Breast epithelium (tissue), 4 donors: Measurements from ENCODE around the gene ARR3. TPM values are rescaled to one million over a fixed set of nuclear protein-coding genes. Genes with fewer than 3 reads are reported as not detected.
"Not testable (repeated sequence)": the region's sequence is repeated elsewhere in the genome, so short reads cannot be mapped to it uniquely, and the experiment has no call there.

Experiments used
- DNase-seq, 2 donors: peaks; one replicate each; pipeline ENCODE4 v3.0.0-alpha.2; 2019; ENCODE audit warnings: low spot score in 2 of 2
- H3K27ac ChIP-seq, 2 donors: fragments of 200-600 bp; sonication (generic) in 1 of 2; one replicate each; pipeline ENCODE4 v1.5.1; 2016 to 2019; ENCODE audit warnings: mild to moderate bottlenecking in 1 of 2
- H3K27me3 ChIP-seq, 2 donors: fragments of 200-600 bp; sonication (generic) in 1 of 2; one replicate each; pipeline versions ENCODE4 v1.5.1 to v1.6.0; 2017 to 2019; ENCODE audit warnings: control low read depth in 1 of 2, mild to moderate bottlenecking in 1 of 2
- H3K36me3 ChIP-seq: fragments of 200-600 bp; one replicate; pipeline ENCODE4 v1.5.1; 2019
- H3K4me1 ChIP-seq, 2 donors: fragments of 200-600 bp; sonication (generic); one replicate each; pipeline ENCODE4 v1.5.1; 2016 to 2019; ENCODE audit warnings: control low read depth in 1 of 2
- H3K4me3 ChIP-seq, 3 donors: fragments of 200-600 bp; sonication (generic); 1 replicate in 2 of 3; 2 replicates in 1 of 3; pipeline ENCODE4 v1.5.1; 2016 to 2019; ENCODE audit warnings: mild to moderate bottlenecking in 3 of 3, moderate library complexity in 2 of 3
- H3K9me3 ChIP-seq, 2 donors: fragments of 200-600 bp; sonication (generic) in 1 of 2; one replicate each; pipeline ENCODE4 v1.5.1; 2016 to 2019; ENCODE audit warnings: control low read depth in 1 of 2
- POLR2A ChIP-seq: fragments of 450-650 bp; IDR thresholded peaks from one replicate; pipeline ENCODE4 v1.6.1; 2016; ENCODE audit warnings: antibody characterized with exemption, mild to moderate bottlenecking, moderate library complexity
- POLR2AphosphoS5 ChIP-seq, 3 donors: sonication (generic); formaldehyde crosslinking; IDR thresholded peaks; one replicate each; pipeline ENCODE4 v1.6.1; 2017; ENCODE audit warnings: antibody characterized with exemption in 3 of 3
- intact Hi-C: fragments of 100-400 bp; cut with DNase I; formaldehyde crosslinking; loops from one replicate; pipeline ENCODE4 v1.15.1; 2023; ENCODE audit warnings: low total_unique reads
- total RNA-seq, 3 donors: library from RNA; depleted of rRNA; stranded (reverse); fragments of >200 nt; gene quantifications; one replicate each; pipeline ENCODE4 v1.1.0, GENCODE V29; 2016
- TF ChIP-seq, protein P1 (sequence below), 3 donors: fragments of 450-650 bp; IDR thresholded peaks; one replicate each; pipeline ENCODE4 v1.5.1; 2016 to 2017; ENCODE audit warnings: antibody characterized with exemption in 3 of 3, mild to moderate bottlenecking in 3 of 3, moderate library complexity in 3 of 3

Gene ARR3
- total RNA-seq, 3 donors from 2014 or later: not detected

DNA sequence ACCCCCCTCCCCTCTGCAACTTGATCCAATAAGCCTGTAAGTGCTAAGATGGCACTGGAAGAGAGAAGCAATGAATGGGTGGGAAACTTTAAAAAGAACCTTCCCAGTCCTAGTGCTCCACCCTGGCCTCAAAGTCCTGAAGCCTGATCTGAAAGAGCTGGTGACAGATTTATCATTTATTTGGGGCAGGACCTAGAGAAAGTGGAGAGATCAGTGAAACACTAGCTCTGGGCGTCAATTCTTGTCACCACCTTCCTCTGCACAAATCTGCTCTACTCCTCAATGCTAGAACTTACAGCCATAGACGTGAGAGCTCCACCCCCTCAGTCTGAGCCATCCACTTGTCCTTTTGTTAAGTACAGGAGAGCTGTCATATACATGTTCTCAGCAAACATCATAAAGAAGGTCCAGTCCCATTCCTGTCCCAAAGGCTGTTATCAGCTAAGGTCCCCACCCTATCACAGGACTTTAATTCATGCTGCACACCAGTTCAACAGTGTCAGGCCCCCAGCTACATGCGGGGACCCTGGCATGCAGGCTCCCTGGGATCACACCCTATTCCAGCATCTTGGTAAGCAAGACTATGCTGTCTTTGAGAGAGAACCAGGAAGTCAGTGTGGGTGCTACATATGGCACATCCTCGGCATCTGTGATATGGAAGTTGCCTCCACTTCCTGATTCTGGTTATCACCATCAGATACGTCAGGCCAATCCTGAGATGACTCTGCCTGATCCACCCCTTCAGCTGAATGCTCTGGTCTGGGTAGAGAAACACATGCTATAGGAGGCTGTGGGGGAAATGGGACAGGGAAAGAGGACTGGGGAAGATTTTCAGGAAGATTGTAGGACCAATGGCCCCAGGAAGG lies 10.5 kb upstream of the ARR3 start:
- Histone ChIP-seq H3K4me1 (no peaks in the 10 kb centered on the region), H3K9me3 (no peaks in the 10 kb centered on the region), H3K27ac (no peak overlapping the region), H3K27me3 (peaks cover 0 to 29% of the 10 kb centered on the region in 2 donors), H3K4me3 (no peak overlapping the region), H3K36me3 (no peaks in the 10 kb centered on the region)
- TF ChIP-seq POLR2A (no peak), POLR2AphosphoS5 (IDR thresholded peaks at IDR 0.05) (no peak)
- TF ChIP-seq, protein P1, sequence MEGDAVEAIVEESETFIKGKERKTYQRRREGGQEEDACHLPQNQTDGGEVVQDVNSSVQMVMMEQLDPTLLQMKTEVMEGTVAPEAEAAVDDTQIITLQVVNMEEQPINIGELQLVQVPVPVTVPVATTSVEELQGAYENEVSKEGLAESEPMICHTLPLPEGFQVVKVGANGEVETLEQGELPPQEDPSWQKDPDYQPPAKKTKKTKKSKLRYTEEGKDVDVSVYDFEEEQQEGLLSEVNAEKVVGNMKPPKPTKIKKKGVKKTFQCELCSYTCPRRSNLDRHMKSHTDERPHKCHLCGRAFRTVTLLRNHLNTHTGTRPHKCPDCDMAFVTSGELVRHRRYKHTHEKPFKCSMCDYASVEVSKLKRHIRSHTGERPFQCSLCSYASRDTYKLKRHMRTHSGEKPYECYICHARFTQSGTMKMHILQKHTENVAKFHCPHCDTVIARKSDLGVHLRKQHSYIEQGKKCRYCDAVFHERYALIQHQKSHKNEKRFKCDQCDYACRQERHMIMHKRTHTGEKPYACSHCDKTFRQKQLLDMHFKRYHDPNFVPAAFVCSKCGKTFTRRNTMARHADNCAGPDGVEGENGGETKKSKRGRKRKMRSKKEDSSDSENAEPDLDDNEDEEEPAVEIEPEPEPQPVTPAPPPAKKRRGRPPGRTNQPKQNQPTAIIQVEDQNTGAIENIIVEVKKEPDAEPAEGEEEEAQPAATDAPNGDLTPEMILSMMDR (IDR thresholded peaks at IDR 0.05): no peak
- DNase-seq: no peak
- intact Hi-C loops: no loop called here

DNA sequence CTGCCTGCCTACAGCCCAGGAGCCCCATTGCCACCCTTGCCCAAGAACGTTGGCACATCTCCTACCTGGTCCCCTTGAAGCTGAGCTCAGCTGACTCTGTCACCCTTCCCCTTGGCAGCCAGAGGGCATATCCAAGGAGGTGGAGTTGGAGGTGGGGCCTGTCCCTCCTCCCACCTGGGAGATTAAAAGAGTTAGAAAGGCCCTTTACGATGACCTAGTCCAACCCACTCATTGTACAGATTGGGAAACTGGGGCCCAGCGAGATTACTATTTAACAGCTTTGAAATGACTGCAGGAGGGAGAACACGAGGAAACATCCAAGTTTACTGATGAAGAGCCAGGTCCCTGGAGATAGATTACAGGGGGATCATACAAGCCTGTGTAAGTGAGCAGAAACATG lies 8.0 kb upstream of the ARR3 start, which contains the start of gene P2RY4:
P2RY4 (minus strand) TSS at position 101 of the 400 bp plus-strand sequence. CDS start 580 bp downstream, outside the sequence.
- H3K4me3 ChIP-seq: no peak within 1 kb of the TSS
- TF ChIP-seq, protein P1 (IDR thresholded peaks at IDR 0.05): no peak
- TF ChIP-seq POLR2A (no peak), POLR2AphosphoS5 (IDR thresholded peaks at IDR 0.05) (no peak)
- no peaks in the 10 kb centered on the region for H3K36me3 ChIP-seq
- DNase-seq: no peak
- H3K27ac ChIP-seq: no peak within 1 kb of the TSS
- H3K27me3 ChIP-seq: peaks cover 0 to 32% of the 10 kb centered on the region in 2 donors
- H3K9me3 ChIP-seq: no peaks in the 10 kb centered on the region
- intact Hi-C loops: no loop called here
- no peaks in the 10 kb centered on the region for H3K4me1 ChIP-seq

DNA sequence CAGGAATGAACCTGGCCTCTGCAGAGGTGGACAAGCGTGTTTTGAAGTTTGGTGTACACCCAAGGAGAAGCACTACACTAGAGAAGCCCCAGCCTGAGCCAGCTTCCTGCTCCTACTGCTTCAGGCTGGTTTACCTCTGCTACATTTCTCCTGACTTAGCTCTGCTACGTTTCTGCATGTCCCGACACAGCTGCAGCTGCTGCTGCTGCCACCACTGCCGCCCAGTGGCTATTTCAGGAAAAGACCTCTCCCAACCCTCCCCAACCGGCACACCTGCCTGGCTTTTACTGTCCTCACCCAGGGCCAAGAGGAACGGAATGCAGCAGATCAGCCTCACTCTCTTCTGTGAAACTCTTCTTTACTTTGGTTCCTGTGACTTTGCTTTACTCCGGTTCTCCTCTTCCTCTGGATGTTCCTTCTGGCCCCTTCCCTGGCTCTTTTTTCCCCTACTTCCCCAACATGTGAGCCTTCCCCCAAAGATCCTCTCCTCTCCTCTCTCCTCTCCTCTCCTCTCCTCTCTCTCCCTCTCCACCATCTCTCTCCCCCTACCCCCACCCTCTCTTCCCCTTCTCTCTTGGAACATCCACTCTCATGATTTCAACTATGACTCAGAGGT lies 5.1 kb upstream of the ARR3 start:
- TF ChIP-seq POLR2AphosphoS5 (IDR thresholded peaks at IDR 0.05): no peak
- TF ChIP-seq, protein P1 (IDR thresholded peaks at IDR 0.05): peak in 2 of 3 donors; percentile 27 to 37
- intact Hi-C loops: no loop called here
- no peak overlapping the region for H3K27ac ChIP-seq
- H3K4me3 ChIP-seq: no peak overlapping the region
- H3K36me3 ChIP-seq: no peaks in the 10 kb centered on the region
- DNase-seq: peak; percentile 39 to 53
- peaks cover 0 to 38% of the 10 kb centered on the region in 2 donors for H3K27me3 ChIP-seq
- peaks cover 0 to 6% of the 10 kb centered on the region in 2 donors for H3K9me3 ChIP-seq
- H3K4me1 ChIP-seq: no peaks in the 10 kb centered on the region

DNA sequence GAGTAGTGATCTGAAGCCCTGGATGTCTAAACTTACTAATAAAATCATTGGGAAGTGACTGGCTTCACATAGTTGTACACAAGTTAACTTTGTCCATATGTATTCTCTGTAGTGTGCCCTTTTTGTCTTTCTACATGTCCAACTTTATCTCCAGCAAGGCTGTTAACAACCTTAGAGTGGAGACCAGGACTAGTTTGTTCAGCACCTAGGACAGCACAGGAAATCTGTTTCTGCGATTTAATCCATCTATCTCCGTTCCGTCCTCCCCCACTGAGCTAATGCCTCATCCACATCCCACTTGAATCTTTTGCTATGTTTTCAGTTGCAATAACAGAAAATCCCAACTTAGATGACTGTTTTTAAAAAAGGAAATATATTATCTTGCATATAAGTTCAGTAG lies 3.4 kb upstream of the ARR3 start:
- TF ChIP-seq, protein P1 (IDR thresholded peaks at IDR 0.05): no peak
- no peak for TF ChIP-seq POLR2AphosphoS5 (IDR thresholded peaks at IDR 0.05)
- TF ChIP-seq POLR2A: no peak
- Histone ChIP-seq H3K27ac (no peak overlapping the region), H3K4me1 (no peaks in the 10 kb centered on the region), H3K27me3 (peaks cover 0 to 37% of the 10 kb centered on the region in 2 donors), H3K36me3 (no peaks in the 10 kb centered on the region), H3K4me3 (no peak overlapping the region), H3K9me3 (peaks cover 0 to 6% of the 10 kb centered on the region in 2 donors)
- DNase-seq: no peak
- intact Hi-C loops: no loop called here

DNA sequence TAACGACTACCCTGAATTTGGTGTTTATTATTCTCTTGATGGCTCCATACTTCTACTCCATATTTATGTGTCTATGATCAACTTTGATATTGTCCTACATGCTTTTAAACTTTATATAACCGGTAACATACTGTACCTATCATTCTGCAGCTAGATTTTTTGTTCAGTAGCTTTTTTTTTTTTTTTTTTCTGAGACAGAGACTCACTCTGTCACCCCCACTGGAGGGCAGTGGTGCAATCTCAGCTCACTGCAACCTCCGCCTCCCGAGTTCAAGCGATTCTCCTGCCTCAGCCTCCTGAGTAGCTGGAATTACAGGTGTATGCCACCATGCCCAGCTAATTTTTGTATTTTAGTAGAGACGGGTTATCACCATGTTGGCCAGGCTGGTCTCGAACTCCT lies 5.9 kb downstream of the ARR3 start:
- H3K27me3 ChIP-seq: peaks cover 0 to 56% of the 10 kb centered on the region in 2 donors
- H3K27ac ChIP-seq, H3K4me3 ChIP-seq, H3K9me3 ChIP-seq, H3K4me1 ChIP-seq, intact Hi-C loops, DNase-seq, H3K36me3 ChIP-seq: not testable (repeated sequence)
